HG02840 (cell line): ENCODE results near the gene NEK6.

Experiments used
- ATAC-seq: cut with Tn5 transposase; IDR thresholded peaks from one replicate; pipeline ENCODE4 v1.9.1; 2021; ENCODE audit warnings: mild to moderate bottlenecking, moderate library complexity, moderate number of reproducible peaks; ENCODE audit not compliant: unreplicated experiment, low FRiP score

NEK6 gene

DNA sequence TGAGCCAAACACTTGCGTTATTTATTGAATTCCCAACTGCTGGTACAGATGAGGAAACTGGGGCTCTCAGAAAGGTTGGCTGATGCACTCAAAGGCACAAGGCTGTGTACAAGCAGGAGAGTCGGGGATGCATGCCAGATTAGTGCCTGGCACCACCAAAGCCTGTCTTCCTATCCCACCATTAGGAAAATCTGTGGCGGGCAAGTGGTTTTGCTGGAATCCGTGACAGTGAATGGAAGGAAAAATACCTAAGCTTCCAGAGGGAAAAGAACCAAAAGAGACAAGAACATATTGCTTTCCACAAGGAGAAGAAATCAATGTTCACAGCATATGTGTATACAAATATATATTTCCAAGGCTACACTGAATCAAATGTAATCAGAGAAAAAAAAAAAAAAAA, 106.4 kb downstream of the NEK6 start:
- ATAC-seq: no peak

DNA sequence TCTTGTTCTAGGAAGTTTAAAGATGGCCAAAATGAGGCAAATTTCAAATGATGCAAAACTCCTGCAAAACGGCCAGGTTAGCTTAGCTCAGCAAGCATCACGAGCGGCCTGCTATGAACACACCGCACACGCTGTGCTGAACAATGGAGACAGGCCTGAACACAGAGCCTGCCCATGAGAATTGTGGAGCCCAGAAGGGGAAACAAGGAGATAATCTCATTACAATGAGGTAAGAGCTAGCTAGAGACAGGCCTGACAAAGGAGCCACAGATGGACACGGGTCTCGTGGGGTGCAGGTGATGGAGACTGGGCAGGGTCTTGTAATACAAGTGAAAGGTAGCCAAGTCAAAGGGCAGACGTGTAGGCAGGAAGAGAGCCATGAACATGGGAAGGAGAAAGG, 107.3 kb downstream of the NEK6 start:
- ATAC-seq: no peak

DNA sequence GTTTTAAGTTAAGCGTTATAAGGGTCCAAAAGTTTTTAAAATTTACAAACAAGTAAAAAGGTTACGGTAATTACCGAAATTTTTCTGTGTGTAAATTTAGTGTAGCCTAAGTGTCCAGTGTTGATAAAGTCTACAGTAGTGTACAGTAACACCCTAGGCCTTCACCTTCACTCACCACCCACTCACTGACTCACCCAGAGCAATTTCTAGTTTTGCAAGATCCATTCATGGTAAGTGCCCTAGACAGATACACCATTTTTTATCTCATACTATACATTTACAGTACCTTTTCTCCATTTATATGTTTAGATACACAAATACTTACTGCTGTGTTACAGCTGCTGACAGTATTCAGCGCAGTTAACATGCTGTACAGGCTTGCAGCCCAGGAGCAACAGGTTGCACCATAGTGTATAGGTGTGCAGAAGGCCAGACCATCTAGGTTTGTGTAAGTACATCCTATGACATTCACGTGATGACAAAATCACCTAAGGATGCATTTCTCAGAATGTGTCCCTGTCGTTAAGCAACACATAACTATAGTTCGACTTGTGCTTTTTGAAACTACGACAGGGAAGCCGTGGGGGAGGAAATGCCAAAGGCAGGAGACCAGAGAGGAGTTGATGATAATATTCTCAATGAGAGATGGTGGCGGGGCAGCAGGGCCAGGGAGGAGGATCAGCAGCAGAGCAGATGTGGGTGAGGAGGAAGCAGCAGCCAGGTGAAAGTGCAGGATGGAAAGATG, 108.9 kb downstream of the NEK6 start:
- ATAC-seq: no peak

DNA sequence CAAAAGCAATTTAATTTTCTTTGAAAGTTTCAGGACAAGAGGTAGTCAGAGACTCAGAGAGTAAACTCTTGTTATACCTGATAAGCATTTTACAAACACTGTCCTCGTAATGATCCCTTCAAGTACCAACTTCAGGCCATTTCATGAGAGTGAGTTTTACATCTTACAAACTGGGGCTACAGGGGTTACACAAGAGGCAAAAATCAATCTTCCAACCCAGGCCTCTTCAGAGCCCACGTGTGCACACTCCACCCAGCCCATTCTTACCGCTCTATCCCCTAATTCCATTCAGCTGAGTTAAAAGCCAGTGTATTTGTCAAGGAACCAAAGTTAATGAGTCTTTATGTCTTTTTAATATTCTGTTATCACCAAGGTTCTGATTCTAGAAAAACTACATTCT, 110.9 kb downstream of the NEK6 start:
- no peak for ATAC-seq

DNA sequence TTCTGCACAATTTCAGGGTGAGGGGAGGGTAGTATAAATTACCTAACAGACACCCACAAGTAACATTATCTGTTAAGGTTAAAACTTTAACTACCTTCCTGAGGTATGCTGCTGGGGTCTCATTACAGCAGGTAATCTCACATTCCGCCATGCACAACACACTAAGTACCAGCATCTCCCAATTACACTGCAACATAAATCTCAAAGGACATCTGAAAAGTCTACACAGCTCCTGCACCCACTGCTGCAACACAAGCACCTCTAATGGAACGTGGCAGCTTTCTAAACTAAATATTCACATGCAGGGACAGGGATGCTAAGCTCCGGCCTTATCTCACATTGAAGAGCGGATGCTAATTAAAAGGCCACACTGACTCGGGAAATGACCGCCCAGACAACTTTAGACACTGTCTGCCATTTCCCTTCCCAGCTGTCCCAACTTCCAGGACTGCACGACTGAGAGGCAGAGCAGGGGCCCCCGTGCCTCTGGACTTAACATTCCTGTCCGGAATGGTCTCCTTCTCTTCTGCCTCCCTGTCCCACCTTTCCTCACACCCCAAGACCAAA, 111.6 kb downstream of the NEK6 start:
- ATAC-seq: no peak

DNA sequence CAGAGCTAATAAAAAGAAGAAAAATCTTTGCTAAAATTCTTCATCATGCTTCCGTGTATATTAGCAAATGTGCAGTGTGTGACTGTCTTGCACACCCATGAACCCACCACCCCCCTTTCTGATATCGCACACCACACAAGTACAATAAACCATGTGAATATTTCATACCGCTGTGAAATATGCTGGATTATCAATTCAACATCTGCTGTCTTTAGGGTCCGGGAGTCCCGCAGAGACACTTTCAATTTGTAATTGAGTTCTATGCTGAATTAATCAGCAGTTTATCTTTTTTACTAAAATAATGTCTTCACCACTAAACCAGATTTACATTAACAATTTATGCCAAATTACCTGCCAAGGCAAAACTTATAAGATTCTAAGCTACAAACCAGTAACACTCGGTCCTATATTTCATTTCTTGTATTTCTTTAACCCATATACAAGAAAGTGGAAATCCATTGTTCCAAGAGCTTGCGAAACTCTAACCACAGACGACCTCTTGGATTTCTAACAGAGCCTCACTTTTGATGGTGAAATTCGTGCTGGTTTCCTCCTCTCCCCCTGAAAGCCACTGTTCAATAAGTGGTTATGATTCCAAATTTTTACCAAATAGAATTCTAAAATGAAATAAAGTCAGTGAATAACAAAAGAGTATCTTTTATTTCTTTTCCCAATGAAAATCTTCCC, 113.3 kb downstream of the NEK6 start:
- ATAC-seq: no peak

DNA sequence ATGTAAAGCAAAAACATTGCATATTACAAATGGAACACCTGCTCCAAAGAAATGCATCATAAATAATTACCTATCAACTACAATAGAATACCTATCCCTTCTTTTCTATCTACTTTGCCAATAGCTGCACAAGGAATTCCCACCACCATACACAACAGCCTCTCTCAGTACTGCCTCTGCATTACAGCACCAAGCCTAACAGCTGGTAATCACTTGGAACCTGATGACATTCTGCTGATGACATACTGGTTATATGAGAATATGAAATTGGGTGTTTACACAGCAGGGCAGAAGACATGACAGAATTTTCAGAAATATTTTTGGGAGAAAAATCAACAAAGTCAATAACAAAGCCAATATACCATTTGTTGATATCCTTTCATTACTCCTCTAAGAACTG, 114.3 kb downstream of the NEK6 start:
- no peak for ATAC-seq

DNA sequence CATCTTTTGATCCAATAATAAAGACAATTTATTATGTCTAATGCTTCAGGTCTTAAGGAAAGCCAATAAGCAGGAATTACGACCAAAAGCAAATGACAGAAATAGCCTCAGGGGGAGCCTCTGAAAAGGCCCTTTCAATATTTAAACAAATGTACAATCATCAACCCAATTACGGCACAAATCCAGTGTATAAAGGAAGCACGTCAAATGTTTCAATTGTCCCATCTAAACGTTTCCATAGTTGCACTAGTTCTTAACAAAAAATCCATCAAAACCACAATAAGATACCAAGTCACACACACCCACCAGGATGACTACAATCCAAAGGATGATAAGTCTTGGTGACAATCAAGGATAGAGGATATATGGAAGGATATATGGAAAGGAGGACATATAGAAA, 115.6 kb downstream of the NEK6 start:
- ATAC-seq: no peak

DNA sequence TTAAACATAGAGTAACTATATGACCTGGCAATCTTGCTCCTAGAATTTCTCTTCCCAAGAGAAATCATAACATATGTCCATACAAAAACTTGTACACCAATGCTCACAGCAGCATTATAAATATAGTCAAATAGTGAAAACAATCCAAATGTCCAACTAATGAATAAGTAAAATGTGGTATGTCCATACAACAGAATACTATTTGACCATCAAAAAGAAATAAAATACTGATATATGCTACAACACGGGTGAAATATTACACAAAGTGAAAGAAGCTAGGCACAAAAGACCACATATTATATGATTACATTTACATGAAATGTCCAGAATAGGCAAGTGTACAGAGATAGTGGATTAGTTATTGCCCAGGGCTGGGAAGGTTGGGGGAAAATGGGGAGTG, 116.1 kb downstream of the NEK6 start:
- no peak for ATAC-seq

DNA sequence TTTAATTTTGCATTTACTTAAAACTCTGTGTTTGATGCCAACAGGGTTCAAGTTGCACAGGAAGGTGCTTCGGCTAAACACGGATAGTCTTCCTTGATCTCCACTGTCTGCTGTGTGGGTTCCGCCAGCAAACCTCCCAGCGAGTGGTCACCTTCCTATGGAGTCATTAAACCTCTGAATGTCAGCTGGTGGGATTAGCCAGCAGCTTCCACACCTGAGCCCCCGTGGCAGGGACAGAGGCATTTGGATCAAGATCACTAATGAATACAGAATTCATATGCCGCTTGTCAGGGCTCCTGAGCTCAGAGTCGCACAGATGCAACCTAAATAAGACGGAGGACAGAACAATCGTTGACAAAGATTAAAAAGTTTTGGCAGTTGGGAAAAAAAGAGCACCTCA, 118.0 kb downstream of the NEK6 start:
- ATAC-seq: no peak

DNA sequence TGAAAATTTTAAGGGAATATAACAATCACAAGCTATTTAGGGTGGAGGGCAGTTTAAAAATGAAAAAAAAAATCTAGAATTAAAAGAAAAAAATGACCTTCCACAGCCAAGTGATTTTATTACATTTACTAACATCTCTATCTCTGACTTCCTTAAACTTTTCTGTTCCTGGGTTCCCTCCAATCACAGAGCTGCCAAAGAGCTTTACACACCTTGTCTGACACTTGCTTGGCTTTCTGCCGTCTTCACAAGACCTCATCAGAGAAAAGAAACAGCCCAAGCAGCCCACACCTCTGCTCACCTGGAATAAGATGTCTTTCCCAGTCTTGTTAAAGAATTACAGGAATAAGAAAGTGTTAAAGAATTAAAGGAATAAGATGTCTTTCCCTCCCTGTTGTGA, 118.6 kb downstream of the NEK6 start:
- ATAC-seq: no peak

DNA sequence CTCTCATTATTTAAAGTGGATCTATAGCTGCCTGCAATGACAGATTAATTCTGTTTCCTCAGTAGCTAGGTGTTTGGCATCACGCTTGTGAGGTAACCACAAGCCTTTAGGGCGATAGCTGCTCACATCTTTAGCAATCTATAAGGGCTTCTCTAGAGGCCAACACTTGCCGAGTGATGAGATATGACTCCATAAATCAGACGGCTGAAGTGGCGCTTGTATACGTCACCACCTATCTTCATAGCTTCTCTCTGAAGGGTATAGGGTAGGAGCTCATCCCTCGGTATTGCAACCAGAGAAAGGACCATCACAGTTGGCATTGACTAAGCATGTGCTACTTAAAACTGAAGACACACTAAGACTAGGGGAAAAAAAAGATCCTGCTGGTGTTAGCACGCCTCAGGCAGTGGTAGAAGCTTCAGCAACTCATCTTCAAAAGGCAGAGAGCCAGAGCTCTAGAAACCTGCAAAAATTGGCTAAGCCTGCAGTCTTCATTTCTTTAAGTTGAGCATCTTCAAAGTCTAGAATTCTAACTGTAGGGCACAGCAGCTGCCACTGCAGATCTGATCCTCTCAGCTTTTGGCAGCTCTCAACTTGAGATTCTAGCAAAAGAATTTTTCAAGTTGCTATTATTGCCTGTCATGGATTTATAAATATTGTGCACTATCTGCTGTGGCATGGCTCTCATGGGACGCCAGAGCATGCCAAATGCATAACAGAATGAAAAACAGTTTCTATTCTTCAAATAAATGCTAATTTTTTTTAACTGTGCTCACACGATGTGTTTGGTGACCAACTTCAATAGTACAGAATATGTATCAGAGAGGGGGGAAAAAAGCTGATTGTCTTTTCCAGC, 120.0 kb downstream of the NEK6 start:
- ATAC-seq: no peak

DNA sequence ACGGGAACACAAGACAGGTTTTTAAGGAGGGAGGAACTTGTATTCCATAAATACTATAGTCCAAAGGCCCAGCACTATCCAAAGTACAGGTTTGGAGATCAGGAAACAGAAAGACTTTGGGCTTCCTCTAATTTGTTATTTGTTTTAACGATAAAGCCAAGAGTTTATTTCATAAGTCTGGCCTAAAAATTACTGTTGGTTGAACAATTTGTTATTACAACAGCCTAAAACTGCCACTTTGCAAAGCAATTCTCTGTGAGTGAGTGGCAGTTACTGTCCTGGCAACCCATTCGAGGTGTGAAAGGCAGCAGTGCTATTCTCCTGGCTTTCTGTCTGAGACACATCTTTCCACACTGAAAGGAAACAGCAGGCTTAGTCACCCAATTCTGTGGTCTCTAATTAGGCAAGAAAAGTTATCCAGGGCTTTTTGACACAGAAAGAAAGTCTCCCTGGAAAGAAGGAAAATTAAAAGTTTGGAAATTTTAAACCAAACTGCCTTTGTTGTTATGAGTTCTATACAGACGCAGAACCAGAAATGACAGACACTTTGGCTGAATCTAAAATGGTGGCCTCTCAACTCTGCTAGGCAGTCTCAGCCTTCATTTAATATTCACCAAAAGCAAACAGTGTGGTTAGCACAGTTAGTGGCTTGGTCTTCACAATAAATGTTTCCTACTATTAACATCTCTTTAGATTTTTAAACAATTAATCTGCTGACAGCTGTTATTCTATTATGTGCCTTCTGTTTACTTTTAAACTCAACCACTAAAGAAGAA, 123.6 kb downstream of the NEK6 start:
- no peak for ATAC-seq

DNA sequence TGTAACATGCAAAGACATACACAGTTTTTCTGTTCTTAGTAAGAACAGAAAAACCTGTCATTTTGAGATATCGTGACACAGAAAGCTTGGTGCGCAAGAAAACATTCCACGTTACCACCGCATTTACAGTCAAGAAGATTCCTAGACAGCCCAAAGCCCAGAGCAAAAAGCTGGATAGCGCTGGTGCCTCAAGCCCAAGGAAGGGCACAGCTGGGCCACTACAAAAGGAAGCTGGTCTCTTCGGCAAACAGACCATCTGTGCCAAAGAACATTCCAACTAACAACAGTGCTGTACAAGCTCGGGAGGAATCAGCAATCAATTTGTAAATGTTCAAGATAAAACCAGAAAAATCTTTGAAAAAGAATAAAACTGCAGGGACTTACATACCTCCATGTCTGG, 126.5 kb downstream of the NEK6 start:
- no peak for ATAC-seq

DNA sequence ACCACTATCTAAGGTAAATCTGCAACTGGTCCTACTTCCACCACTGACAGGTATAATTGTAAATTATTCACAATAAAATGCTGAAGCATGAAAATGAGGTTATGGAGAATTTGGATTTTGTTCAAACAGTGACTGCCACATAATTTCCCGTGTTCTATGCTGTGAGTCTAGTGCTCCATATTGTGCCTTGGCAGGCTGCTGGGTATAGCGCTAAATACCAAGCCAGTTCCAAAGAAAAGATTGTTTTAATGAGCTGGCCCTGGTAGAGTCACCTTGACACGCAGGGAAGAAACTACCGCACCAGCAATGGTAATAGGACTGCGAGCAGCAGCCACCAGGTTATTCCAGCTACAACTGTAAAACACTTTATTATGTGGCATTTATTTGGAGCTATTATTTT, 127.1 kb downstream of the NEK6 start:
- no peak for ATAC-seq

DNA sequence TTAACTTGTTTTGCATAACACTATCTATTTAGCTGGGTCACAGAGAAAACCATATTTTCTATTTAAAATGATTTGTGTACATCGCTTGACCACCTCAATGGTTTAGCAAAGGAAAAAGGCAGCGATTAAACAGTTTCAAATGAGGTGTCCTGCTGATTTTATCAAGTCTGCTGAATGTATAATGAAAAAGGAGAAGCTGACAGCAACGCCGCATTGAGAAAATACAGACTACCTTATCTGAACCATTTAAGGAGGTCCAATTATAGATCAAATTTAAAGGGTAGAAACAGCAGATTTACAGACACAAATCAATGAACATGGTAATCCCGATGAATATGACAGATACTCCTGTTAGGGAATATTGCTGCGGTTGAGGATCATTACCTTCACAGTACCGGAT, 127.9 kb downstream of the NEK6 start:
- ATAC-seq: no peak

DNA sequence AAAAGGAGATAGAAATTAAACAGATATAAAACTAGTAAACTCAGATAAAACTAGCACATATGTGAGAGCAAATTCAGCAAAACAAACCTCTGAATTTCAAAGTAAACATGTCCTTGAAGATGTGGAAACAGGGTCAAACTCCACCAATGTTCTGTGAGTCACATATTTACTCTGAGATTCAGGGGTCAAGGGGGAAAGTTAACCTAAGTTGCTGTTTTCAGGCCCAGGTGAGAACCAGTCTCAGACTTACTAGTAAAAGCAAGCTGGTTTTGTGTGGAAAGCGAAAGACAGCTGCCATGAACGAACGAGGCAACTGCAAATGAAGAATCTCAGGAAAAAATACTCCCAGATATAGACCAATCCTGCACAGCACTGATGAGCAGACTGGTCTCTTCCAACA, 128.5 kb downstream of the NEK6 start:
- no peak for ATAC-seq

DNA sequence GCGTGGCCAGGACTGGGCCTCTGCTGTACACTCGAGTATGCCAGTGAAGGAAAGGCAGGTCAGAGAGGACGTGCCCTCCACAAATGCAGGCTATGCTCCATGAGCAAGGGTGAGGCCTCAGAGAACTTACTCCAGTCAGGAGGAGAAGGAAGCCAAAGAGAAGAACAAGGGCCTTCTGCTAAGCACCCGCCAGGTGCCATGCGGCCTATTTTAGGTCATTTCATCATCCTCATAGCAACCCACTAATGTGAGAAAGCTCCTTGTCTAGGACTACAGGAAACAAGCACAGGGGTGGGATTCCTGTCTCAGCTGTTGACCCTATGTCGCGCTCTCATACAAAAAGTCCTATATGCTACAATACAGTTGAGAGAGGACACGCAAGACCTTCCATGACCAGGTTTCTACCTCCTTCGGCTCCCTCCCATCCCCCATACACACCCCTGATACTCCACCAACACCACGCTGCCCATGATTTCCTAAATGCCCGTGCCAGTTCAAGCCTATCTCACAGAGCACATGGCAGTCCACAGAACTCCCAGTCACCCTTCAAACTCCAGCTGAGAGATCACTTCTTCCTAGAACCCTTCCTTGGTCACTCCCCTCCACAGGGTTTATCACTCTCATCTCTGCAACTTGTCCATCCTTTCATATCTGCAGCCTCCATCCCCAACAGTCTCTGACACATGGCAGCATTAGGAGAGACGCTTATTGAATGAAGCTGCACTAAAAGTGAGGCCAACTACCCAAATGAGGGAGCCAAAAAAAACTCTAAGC, 130.7 kb downstream of the NEK6 start:
- no peak for ATAC-seq

DNA sequence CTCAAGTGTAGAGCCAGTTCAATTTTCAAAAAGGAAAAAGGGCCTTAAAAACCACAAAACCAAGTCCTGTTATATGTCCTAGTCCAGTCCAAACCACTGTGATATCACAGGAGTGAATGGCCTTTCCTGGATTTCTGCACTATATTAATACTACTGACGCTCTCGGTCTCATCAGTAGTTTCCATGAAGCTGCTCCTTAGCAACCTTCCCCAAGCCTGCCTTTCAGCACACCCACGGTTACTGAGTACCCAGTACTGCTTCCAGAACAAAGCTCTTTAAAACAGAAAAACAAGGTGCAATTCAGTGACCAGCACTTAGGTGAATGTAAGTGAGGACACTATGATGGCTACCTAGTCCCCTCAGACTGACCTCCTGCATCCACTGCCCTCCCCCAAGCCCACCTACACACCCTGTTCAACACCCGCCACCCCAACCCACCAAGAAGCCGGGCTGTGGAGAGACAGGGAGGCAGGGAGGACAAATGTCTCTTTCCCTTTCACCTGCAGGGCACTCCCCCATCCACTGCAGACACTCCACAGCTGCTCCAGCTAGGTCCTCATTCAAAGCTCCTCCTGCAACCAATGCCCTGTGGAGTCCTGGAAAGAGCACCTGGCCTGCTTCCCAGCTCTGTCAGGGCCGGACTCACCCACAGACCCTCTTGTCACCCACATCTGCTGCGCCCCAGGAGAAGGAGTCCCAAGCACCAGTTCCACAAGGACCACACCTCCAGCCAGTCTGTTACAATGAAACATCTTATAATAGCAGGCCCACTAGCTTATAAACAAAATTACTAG, 131.6 kb downstream of the NEK6 start:
- no peak for ATAC-seq
